Pancreas (tissue), 10 donors: ENCODE data around the gene USP14. TPM values are rescaled to one million over a fixed set of nuclear protein-coding genes. Genes with fewer than 3 reads are reported as not detected.
"Not testable (repeated sequence)": the region's sequence is repeated elsewhere in the genome, so short reads cannot be mapped to it uniquely, and the experiment has no call there.

Experiments
- ATAC-seq, 4 donors: fragments of 200-7000 bp; cut with Tn5 transposase; one replicate each; pipeline versions ENCODE4 v1.8.0 to v1.9.1; 2020; ENCODE audit warnings: mild to moderate bottlenecking in 4 of 4, moderate library complexity in 4 of 4
- DNase-seq, 6 donors: peaks; one replicate each; pipeline ENCODE4 v3.0.0-alpha.2; 2020
- FAIRE-seq: peaks from 2 replicates; lab custom pipeline; 2012; peaks lifted over from hg19 to GRCh38; lab: Jason Lieb, UNC
- H3K27ac ChIP-seq, 4 donors: fragments of 200-600 bp; sonication (generic); 1 replicate in 3 of 4; 2 replicates in 1 of 4; pipeline versions ENCODE4 v1.5.0 to v1.8.0; 2020
- H3K27me3 ChIP-seq, 4 donors: fragments of 200-600 bp; one replicate each; pipeline ENCODE4 v1.8.0; 2021
- H3K36me3 ChIP-seq, 3 donors: fragments of 200-600 bp; sonication (generic) in 1 of 3; one replicate each; pipeline versions ENCODE4 v1.5.0 to v1.8.0; 2020 to 2021
- H3K4me1 ChIP-seq, 3 donors: fragments of 200-600 bp; one replicate each; pipeline ENCODE4 v1.8.0; 2021
- H3K4me3 ChIP-seq, 4 donors: fragments of 200-600 bp; sonication (generic) in 2 of 4; one replicate each; pipeline versions ENCODE4 v1.5.0 to v1.8.0; 2020 to 2021
- H3K9me3 ChIP-seq, 4 donors: fragments of 200-600 bp; one replicate each; pipeline ENCODE4 v1.8.0; 2021
- WGBS, 2 donors: extraction: QIAGEN DNeasy Blood & Tissue Kit; methylation state at CpG; one replicate each; pipeline ENCODE4 v1.1.7; 2013; 5-methylcytosine and 5-hydroxymethylcytosine counted together
- intact Hi-C, 3 donors: fragments of 100-400 bp; cut with DNase I; formaldehyde crosslinking; loops; one replicate each; pipeline versions ENCODE4 v1.11.1 to v1.14.2; 2022
- polyA plus RNA-seq, 2 donors: library from polyadenylated mRNA; stranded (reverse); fragments of 200-250 nt; gene quantifications; one replicate each; pipeline ENCODE4 v1.2.3, GENCODE V29; 2013
- total RNA-seq, 6 donors: library from RNA; stranded (reverse); fragmentation: NEBNext Ultra II Directional in 4 of 6; extraction: Animal tissue kit (Norgen Biotek cat#: 25700) in 4 of 6; gene quantifications; one replicate each; pipeline versions ENCODE4 v1.2.1 to v1.2.4, GENCODE V29; 2021 to 2023
- TF ChIP-seq, protein P1 (sequence below), 4 donors: fragments of 200-600 bp; sonication (generic) in 3 of 4; IDR thresholded peaks; one replicate each; pipeline versions ENCODE4 v1.5.0 to v1.8.0; 2021; ENCODE audit warnings: antibody characterized with exemption in 4 of 4
- donor health status: healthy with polysubstance abuse.
- donor health status: DM: no; HTN: no; CAD: no; lungs with moderate emphysema.
- donor health status: DM: no; HTN: no; CAD: no.
- donor health status: control.
- donor health status: control.
- donor health status: Bipolar disorder and iron deficiency.
- donor health status: DM: yes; HTN: yes; CAD: no.
- donor health status: DM: no; HTN: no; CAD: no.
- donor health status: DM: no; HTN: no; CAD: no.
- donor health status: DM: yes; HTN: yes; CAD: no.

USP14 gene
- total and polyA plus RNA-seq, 8 donors: 6.8 to 21.4 (median 15.5) TPM

DNA sequence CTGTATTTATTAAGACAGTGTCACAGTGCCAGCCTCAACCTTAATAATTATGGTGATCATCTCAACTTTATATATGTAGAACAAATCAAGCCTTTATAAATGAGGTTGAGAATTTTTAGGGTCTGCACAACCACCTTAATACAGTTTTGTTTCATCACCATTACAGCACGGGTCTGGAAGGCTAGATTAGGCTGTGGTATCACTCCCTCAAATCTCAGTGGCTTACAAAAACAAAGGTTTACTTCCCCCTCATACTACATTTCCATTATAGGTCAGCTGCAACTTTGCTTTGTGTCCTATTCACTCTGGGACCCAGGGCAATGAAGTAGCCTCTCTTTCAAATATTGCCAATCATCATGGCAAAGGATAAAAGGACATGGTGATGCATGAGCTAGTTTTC is 23.3 kb upstream of the USP14 start:
- 10 to 35% methylated on average over 1 of the region's 1 CpG for WGBS, 2 donors
- intact Hi-C loops: no loop called here
- FAIRE-seq: no peak

DNA sequence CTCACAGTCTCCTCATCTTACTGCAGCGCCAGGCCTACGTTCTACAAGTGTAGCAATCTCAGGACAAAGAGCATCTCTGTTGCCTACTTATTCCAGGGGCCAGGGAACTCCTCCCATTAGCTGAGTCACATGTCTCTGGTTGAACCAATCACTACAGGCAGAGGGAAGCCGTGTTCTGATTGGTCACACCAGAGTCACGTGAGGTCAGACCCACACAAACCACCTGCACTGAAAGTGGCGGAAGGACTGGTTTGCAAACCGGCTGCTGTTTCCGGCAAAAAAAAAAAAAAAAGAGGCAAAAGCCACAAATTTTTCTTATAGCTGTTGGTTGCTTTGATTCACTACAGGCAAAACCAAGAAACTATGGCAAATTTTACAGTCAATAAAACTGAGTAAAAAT is 21.9 kb upstream of the USP14 start:
- Histone ChIP-seq H3K4me1 (no peaks in the 10 kb centered on the region), H3K27ac (no peak overlapping the region), H3K4me3 (no peak overlapping the region), H3K36me3 (no peaks in the 10 kb centered on the region), H3K27me3 (no peaks in the 10 kb centered on the region), H3K9me3 (no peaks in the 10 kb centered on the region)
- TF ChIP-seq, protein P1, sequence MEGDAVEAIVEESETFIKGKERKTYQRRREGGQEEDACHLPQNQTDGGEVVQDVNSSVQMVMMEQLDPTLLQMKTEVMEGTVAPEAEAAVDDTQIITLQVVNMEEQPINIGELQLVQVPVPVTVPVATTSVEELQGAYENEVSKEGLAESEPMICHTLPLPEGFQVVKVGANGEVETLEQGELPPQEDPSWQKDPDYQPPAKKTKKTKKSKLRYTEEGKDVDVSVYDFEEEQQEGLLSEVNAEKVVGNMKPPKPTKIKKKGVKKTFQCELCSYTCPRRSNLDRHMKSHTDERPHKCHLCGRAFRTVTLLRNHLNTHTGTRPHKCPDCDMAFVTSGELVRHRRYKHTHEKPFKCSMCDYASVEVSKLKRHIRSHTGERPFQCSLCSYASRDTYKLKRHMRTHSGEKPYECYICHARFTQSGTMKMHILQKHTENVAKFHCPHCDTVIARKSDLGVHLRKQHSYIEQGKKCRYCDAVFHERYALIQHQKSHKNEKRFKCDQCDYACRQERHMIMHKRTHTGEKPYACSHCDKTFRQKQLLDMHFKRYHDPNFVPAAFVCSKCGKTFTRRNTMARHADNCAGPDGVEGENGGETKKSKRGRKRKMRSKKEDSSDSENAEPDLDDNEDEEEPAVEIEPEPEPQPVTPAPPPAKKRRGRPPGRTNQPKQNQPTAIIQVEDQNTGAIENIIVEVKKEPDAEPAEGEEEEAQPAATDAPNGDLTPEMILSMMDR (IDR thresholded peaks at IDR 0.05): no peak
- ATAC-seq: no peak
- FAIRE-seq: no peak
- WGBS, 2 donors: 66 to 72% methylated on average over 7 of the region's 7 CpGs
- no peak for DNase-seq
- intact Hi-C loops: no loop called here

More for the DNA sequence above, 23.3 kb upstream of the USP14 start:
- no peak for ATAC-seq
- H3K4me3 ChIP-seq: no peak overlapping the region
- H3K4me1 ChIP-seq: no peaks in the 10 kb centered on the region
- no peak overlapping the region for H3K27ac ChIP-seq
- H3K36me3 ChIP-seq: no peaks in the 10 kb centered on the region
- H3K27me3 ChIP-seq: no peaks in the 10 kb centered on the region
- H3K9me3 ChIP-seq: no peaks in the 10 kb centered on the region
- TF ChIP-seq, protein P1 (IDR thresholded peaks at IDR 0.05): no peak
- no peak for DNase-seq

DNA sequence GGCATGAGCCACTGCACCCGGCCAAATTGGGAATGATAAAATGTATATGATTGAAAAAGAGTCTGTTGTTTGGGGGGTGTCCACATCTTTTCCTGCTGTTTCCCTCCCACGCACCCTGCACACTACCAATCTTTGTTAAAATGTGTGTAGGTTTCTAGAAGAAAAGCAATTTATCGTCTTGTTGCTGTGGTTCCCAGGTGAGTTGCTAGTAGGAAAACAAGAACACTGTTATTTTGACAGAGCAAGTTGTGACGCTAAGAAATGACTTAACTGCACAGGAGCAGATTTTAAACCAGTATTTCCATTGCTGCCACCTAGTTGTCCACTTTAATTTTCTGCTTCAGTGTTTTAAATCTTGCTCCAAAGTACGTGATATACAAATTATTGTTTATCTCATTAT is 21.0 kb upstream of the USP14 start:
- WGBS, 2 donors: 58 to 62% methylated on average over 5 of the region's 5 CpGs
- Histone ChIP-seq H3K36me3 (no peaks in the 10 kb centered on the region), H3K4me1 (no peaks in the 10 kb centered on the region), H3K27ac (no peak overlapping the region), H3K27me3 (no peaks in the 10 kb centered on the region), H3K9me3 (no peaks in the 10 kb centered on the region), H3K4me3 (no peak overlapping the region)
- DNase-seq: no peak
- FAIRE-seq: no peak
- ATAC-seq: no peak
- intact Hi-C loops: no loop called here
- TF ChIP-seq, protein P1 (IDR thresholded peaks at IDR 0.05): no peak

DNA sequence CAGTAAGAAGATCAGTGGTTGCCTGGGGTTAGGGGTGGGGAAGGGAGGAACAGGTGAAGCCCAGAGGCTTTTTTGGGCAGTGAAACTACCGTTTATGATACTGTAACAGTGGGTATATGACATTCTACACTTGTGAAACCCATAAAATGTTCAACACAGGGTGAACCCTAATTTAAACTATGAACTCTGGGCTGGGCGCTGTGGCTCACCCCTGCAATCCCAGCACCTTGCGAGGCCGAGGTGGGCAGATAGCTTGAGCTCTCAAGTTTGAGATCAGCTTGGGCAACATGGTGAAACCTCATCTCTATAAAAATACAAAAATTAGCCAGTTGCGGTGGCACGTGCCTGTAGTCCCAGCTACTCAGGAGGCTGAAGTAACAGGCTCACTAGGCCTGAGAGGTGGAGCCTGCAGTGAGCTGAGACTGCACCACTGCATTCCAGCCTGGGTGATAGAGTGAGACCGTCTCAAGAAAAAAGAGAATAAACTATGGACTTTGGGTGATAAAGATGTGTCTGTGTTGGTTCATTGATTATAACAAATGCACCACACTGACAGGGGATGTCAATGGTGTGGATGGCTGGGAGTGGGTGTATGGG is 17.6 kb upstream of the USP14 start:
- TF ChIP-seq, protein P1 (IDR thresholded peaks at IDR 0.05): no peak
- FAIRE-seq: no peak
- no peak for ATAC-seq
- 69 to 71% methylated on average over 7 of the region's 7 CpGs for WGBS, 2 donors
- no peak overlapping the region for H3K27ac ChIP-seq
- no peaks in the 10 kb centered on the region for H3K36me3 ChIP-seq
- no peak for DNase-seq
- no peaks in the 10 kb centered on the region for H3K9me3 ChIP-seq
- H3K27me3 ChIP-seq: no peaks in the 10 kb centered on the region
- no peak overlapping the region for H3K4me3 ChIP-seq
- no peaks in the 10 kb centered on the region for H3K4me1 ChIP-seq
- intact Hi-C loops: no loop called here

DNA sequence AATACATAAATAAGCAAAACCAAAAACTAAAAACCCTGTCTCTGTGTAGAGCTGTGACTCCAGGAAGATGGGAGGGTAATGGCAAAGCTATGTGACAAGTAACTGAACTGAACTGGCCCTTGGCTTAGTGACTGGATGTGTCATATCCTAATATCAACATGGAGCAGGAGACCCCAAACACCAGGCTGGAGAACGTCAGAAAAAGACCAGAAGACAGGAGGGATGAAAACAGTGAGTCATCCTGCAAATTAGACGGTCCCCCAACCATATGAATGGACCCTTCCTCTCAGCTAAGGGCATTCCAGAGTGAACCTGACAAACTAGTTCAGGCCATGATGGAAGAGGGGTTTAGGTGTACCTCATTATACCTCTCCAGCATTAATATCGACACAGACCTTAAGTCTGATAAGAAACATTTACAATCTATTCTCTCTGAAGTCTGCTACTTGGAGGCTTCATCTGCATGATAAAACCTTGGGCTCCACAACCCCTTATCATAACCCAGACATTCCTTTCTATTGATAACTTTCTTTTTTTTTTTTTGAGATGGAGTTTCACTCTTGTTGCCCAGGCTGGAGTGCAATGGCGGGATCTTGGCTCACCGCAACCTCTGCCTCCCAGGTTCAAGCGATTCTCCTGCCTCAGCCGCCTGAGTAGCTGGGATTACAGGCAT is 15.6 kb upstream of the USP14 start:
- H3K27ac ChIP-seq, H3K36me3 ChIP-seq, ATAC-seq, H3K27me3 ChIP-seq, H3K4me1 ChIP-seq, intact Hi-C loops, H3K9me3 ChIP-seq, H3K4me3 ChIP-seq, DNase-seq, FAIRE-seq: not testable (repeated sequence)
- 63 to 75% methylated on average over 7 of the region's 7 CpGs for WGBS, 2 donors
